ENCODE measurements around the gene CAPRIN1. TPM values are rescaled to one million over a fixed set of nuclear protein-coding genes. Genes with fewer than 3 reads are reported as not detected.
A peak's percentile ranks its signal among the peaks of the same experiment; 100 is the strongest.

CAPRIN1 gene
- polyA plus RNA-seq, 1 donor (not counting 4 experiments of a cell fraction or from before 2014, with no cell fraction given), result 207 TPM

- FAIRE-seq (no peak), DNase-seq (ENCODE audit: low read depth, low spot score) (no peak)
- Histone ChIP-seq H2AFZ (ENCODE audit: control insufficient read depth, low read length) (no peak overlapping the region), H3K27ac (ENCODE audit: control insufficient read depth, insufficient read depth, low read length) (no peak overlapping the region), H3K27me3 (ENCODE audit: control insufficient read depth, extremely low read depth, insufficient read depth, low read length) (no peaks in the 10 kb centered on the region), H3K9me1 (ENCODE audit: control insufficient read depth, extremely low read depth, insufficient read depth, low read length) (no peaks in the 10 kb centered on the region), H3K36me3 (ENCODE audit: control insufficient read depth in 2 of 2, extremely low read depth in 1 of 2, insufficient read depth in 2 of 2, low read length in 2 of 2) (peaks cover 42 to 48% of the 10 kb centered on the region in 2 experiments), H3K4me1 (ENCODE audit: control insufficient read depth, extremely low read depth, insufficient read depth, low read length) (no peaks in the 10 kb centered on the region), H3K9me3 (ENCODE audit: control insufficient read depth, low read depth, low read length) (no peaks in the 10 kb centered on the region), H3K9ac (ENCODE audit: control insufficient read depth, extremely low read depth, insufficient read depth, low read length) (no peak overlapping the region), H4K20me1 (ENCODE audit: control insufficient read depth, extremely low read depth, insufficient read depth, low read length) (no peaks in the 10 kb centered on the region), H3K79me2 (ENCODE audit: control insufficient read depth, insufficient read depth, low read length) (no peaks in the 10 kb centered on the region), H3K4me3 (ENCODE audit: control insufficient read depth in 2 of 3, extremely low read depth in 1 of 3, insufficient read depth in 2 of 3, low read depth in 1 of 3, low read length in 3 of 3) (no peak overlapping the region), H3K4me2 (ENCODE audit: control insufficient read depth, extremely low read depth, insufficient read depth, low read depth, low read length) (no peak overlapping the region)
- no peak for TF ChIP-seq EZH2 (IDR thresholded peaks at IDR 0.05; ENCODE audit: low read length)
- TF ChIP-seq CTCF (optimal IDR thresholded peaks at IDR 0.05 in 1 of 3, IDR thresholded peaks at IDR 0.05 in 1 of 3, conservative IDR thresholded peaks at IDR 0.05 in 1 of 3; ENCODE audit: extremely low read depth in 1 of 3, insufficient read depth in 2 of 3, low read length in 3 of 3), result no peak
- dilution Hi-C loops (cut with MboI; ENCODE audit: extremely low pct_ligation_motif_present, low sequenced_read_pairs), result no loop called here
Measured at GRCh38 chr11:34149274-34149673, 97.7 kb downstream of the CAPRIN1 start.

- H3K9me1 ChIP-seq (ENCODE audit: control insufficient read depth, extremely low read depth, insufficient read depth, low read length), result no peaks in the 10 kb centered on the region
- H4K20me1 ChIP-seq (ENCODE audit: control insufficient read depth, extremely low read depth, insufficient read depth, low read length), result no peaks in the 10 kb centered on the region
- H3K4me2 ChIP-seq (ENCODE audit: control insufficient read depth, extremely low read depth, insufficient read depth, low read depth, low read length), result no peak overlapping the region
- no peaks in the 10 kb centered on the region for H3K4me1 ChIP-seq (ENCODE audit: control insufficient read depth, extremely low read depth, insufficient read depth, low read length)
- no peak overlapping the region for H3K9ac ChIP-seq (ENCODE audit: control insufficient read depth, extremely low read depth, insufficient read depth, low read length)
- no peak overlapping the region for H3K4me3 ChIP-seq (ENCODE audit: control insufficient read depth in 2 of 3, extremely low read depth in 1 of 3, insufficient read depth in 2 of 3, low read depth in 1 of 3, low read length in 3 of 3)
- H2AFZ ChIP-seq (ENCODE audit: control insufficient read depth, low read length), result no peak overlapping the region
- no peaks in the 10 kb centered on the region for H3K27me3 ChIP-seq (ENCODE audit: control insufficient read depth, extremely low read depth, insufficient read depth, low read length)
- H3K9me3 ChIP-seq (ENCODE audit: control insufficient read depth, low read depth, low read length), result no peaks in the 10 kb centered on the region
- FAIRE-seq, result no peak
- DNase-seq (ENCODE audit: low read depth, low spot score), result no peak
- peaks cover 41 to 47% of the 10 kb centered on the region in 2 experiments for H3K36me3 ChIP-seq (ENCODE audit: control insufficient read depth in 2 of 2, extremely low read depth in 1 of 2, insufficient read depth in 2 of 2, low read length in 2 of 2)
- no peaks in the 10 kb centered on the region for H3K79me2 ChIP-seq (ENCODE audit: control insufficient read depth, insufficient read depth, low read length)
- dilution Hi-C loops (cut with MboI; ENCODE audit: extremely low pct_ligation_motif_present, low sequenced_read_pairs), result no loop called here
- H3K27ac ChIP-seq (ENCODE audit: control insufficient read depth, insufficient read depth, low read length), result no peak overlapping the region
- TF ChIP-seq CTCF (optimal IDR thresholded peaks at IDR 0.05 in 1 of 3, IDR thresholded peaks at IDR 0.05 in 1 of 3, conservative IDR thresholded peaks at IDR 0.05 in 1 of 3; ENCODE audit: extremely low read depth in 1 of 3, insufficient read depth in 2 of 3, low read length in 3 of 3) (peak; percentile 17 to 45 (median 22)), EZH2 (IDR thresholded peaks at IDR 0.05; ENCODE audit: low read length) (no peak)
Measured at GRCh38 chr11:34149786-34150185, 98.3 kb downstream of the CAPRIN1 start.
